Testis (tissue), 2 donors: Measurements from ENCODE around the gene KCNJ5.

Source experiments
- POLR2A ChIP-seq: fragments of 450-650 bp; IDR thresholded peaks from one replicate; pipeline ENCODE4 v1.6.1; 2017; ENCODE audit warnings: antibody characterized with exemption, mild to moderate bottlenecking, moderate library complexity
- TF ChIP-seq, protein P1 (sequence below), 3 experiments: fragments of 450-650 bp in 2 of 3; fragments of 200-600 bp in 1 of 3; sonication (generic) in 1 of 3; IDR thresholded peaks; one replicate each; pipeline ENCODE4 v1.5.1; 2016 to 2019; ENCODE audit warnings: antibody characterized with exemption in 3 of 3, mild to moderate bottlenecking in 2 of 3, moderate library complexity in 1 of 3

DNA sequence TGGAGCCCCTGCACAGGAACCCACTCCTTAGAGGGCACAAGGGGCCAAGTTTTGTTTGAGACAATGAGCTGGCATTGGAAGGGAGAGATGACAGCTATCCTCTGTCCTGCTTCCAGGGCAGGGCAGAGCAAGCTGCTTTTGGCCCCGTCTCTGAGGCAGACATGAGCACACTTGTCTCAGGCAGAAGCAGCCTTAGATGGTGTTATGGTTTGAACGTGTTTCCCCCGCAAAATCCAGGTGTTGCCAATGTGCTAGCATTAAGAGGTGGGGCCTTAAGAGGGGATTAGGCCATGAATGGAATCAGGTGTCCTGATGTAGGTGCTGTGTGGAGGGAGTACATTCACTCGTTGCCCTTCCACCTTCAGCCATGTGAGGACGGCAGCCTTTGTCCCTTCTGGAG, 49.0 kb downstream of the KCNJ5 start:
- TF ChIP-seq, protein P1, sequence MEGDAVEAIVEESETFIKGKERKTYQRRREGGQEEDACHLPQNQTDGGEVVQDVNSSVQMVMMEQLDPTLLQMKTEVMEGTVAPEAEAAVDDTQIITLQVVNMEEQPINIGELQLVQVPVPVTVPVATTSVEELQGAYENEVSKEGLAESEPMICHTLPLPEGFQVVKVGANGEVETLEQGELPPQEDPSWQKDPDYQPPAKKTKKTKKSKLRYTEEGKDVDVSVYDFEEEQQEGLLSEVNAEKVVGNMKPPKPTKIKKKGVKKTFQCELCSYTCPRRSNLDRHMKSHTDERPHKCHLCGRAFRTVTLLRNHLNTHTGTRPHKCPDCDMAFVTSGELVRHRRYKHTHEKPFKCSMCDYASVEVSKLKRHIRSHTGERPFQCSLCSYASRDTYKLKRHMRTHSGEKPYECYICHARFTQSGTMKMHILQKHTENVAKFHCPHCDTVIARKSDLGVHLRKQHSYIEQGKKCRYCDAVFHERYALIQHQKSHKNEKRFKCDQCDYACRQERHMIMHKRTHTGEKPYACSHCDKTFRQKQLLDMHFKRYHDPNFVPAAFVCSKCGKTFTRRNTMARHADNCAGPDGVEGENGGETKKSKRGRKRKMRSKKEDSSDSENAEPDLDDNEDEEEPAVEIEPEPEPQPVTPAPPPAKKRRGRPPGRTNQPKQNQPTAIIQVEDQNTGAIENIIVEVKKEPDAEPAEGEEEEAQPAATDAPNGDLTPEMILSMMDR (IDR thresholded peaks at IDR 0.05) = no peak
- TF ChIP-seq POLR2A = no peak
